GM12872 (cell line): ENCODE data around the gene SND1.

ENCODE experiments used
- TF ChIP-seq, protein P1 (sequence below): IDR thresholded peaks from 3 replicates; pipeline ENCODE4 v1.5.1; 2011; ENCODE audit warnings: low read depth, mild to moderate bottlenecking, low read length, moderate library complexity; ENCODE audit not compliant: insufficient read depth

Gene SND1

GRCh38 chr7:127651556-127652332 is at the start of gene SND1:
Gene SND1 (plus strand): TSS chr7:127652194. CDS start chr7:127652374, 180 bp downstream.
- TF ChIP-seq, protein P1, sequence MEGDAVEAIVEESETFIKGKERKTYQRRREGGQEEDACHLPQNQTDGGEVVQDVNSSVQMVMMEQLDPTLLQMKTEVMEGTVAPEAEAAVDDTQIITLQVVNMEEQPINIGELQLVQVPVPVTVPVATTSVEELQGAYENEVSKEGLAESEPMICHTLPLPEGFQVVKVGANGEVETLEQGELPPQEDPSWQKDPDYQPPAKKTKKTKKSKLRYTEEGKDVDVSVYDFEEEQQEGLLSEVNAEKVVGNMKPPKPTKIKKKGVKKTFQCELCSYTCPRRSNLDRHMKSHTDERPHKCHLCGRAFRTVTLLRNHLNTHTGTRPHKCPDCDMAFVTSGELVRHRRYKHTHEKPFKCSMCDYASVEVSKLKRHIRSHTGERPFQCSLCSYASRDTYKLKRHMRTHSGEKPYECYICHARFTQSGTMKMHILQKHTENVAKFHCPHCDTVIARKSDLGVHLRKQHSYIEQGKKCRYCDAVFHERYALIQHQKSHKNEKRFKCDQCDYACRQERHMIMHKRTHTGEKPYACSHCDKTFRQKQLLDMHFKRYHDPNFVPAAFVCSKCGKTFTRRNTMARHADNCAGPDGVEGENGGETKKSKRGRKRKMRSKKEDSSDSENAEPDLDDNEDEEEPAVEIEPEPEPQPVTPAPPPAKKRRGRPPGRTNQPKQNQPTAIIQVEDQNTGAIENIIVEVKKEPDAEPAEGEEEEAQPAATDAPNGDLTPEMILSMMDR, result no peak

DNA sequence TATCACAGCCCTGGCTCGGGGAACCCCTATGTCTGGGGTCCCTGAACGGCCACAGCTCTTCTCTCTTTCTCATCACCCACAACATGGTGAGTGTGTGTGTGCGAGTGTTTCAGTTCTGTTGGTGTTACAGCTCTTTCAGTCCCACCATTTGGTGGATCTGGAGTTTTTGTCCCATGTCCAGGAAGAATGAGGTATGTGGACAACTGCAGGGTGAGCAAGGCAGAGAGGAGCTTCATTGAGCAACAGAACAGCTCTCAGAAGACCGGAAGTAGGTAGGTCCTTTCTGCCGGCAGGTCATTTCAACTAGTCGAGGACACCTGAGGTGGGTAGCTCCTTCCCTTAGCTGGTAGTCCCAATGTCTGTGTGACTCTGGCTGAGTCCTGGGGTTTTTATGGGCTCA is 43.5 kb upstream of the SND1 start:
- TF ChIP-seq, protein P1, result no peak

- TF ChIP-seq, protein P1, result no peak
Measured at GRCh38 chr7:127609297-127609696, 42.7 kb upstream of the SND1 start.

DNA sequence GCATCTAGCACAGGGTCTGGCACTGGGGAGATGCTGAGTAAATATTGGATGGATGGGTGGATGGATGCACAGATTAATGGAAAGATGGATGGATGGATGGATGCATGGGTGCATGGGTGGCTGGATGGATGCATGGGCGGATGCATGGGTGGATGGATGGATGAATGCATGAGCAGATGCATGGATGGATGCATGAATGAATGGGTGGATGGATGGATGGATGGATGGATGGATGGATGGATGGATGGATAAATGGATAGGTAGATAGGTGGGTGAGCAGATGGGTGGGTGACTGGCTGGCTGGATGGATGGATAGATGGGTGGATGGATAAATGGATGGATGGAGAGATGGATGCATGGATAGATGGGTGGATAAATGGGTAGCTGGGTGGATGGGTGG is 39.7 kb upstream of the SND1 start:
- TF ChIP-seq, protein P1, result no peak

DNA sequence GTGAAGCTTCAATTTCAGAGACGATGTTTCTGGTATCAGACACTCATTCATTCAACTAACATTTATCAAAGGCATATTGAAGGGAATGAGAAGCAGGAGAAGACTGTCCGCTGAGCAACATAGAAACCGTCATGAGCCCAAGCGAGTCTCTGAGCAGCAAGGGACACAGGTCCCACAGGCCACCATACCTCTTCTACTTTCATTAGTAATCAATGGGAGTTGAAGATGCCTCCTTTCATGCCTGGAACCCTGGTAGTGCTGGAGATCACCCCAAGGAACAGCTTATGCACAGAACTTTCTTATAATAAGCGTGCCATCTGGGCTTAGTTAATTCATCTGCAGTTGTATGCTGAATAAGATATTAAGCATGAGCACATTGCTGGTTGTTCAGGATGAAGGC is 35.3 kb upstream of the SND1 start:
- TF ChIP-seq, protein P1, result no peak

- TF ChIP-seq, protein P1, result no peak
Measured at GRCh38 chr7:127618042-127618441, 34.0 kb upstream of the SND1 start, which contains the start of gene PAX4. Gene PAX4 (minus strand): TSS chr7:127618142. CDS start chr7:127615928, 2,214 bp downstream.

DNA sequence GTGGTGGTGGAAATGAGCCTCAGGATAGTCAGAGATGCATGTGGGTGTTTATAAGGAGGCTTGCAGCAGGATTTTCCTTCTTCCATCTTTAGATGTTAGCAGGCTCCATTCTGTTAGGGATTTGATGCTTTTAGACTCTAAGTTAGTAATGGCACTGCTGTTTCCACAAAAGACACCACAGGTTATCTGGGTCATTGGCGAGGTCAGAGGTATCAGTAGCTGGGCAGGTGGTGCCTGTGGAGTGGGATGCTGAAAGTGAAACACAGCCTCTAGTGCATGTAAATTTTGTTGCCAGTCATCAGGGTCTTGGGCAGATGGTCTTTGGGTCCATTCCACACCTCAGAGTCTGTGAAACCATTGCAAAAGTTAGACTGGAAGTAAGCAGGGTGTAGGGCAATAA is 33.2 kb upstream of the SND1 start:
- TF ChIP-seq, protein P1, result no peak
